Suprapubic skin (tissue), 3 donors: ENCODE measurements around the gene CLSTN1.

Experiments
- CTCF ChIP-seq, 2 donors: fragments of 200-600 bp in 1 of 2; fragments of 450-650 bp in 1 of 2; sonication (generic) in 1 of 2; IDR thresholded peaks; one replicate each; pipeline ENCODE4 v1.5.1; 2016 to 2019; ENCODE audit warnings: antibody characterized with exemption in 2 of 2, mild to moderate bottlenecking in 1 of 2, moderate library complexity in 1 of 2
- POLR2AphosphoS5 ChIP-seq, 3 donors: sonication (generic); formaldehyde crosslinking; IDR thresholded peaks; one replicate each; pipeline ENCODE4 v1.6.1; 2017; ENCODE audit warnings: antibody characterized with exemption in 3 of 3

- no peak for TF ChIP-seq POLR2AphosphoS5 (IDR thresholded peaks at IDR 0.05)
- no peak for TF ChIP-seq CTCF (IDR thresholded peaks at IDR 0.05)
Observed at GRCh38 chr1:9680828-9681227, 142.9 kb downstream of the CLSTN1 start.
